Astrocyte (in vitro differentiated cells and primary cell): Measurements from ENCODE around the gene CENPX. TPM values are rescaled to one million over a fixed set of nuclear protein-coding genes. Genes with fewer than 3 reads are reported as not detected.

Experiments used
- DNase-seq: peaks from one replicate; pipeline ENCODE4 v3.0.0-alpha.2; 2010; ENCODE audit warnings: low read depth
- FAIRE-seq: peaks from 2 replicates; lab custom pipeline; 2011; peaks lifted over from hg19 to GRCh38; lab: Jason Lieb, UNC
- H2AFZ ChIP-seq: 2 replicates; pipeline ENCODE4 v1.6.0; 2012; ENCODE audit warnings: low read depth, low read length, inconsistent platforms
- H3K27ac ChIP-seq: 2 replicates; pipeline ENCODE4 v1.5.1; 2011; ENCODE audit warnings: low read depth, low read length, inconsistent platforms
- H3K27me3 ChIP-seq: 2 replicates; pipeline ENCODE4 v1.6.0; 2011; ENCODE audit warnings: low read length, inconsistent platforms; ENCODE audit not compliant: insufficient read depth
- H3K36me3 ChIP-seq: 2 replicates; pipeline ENCODE4 v1.5.1; 2011; ENCODE audit warnings: low read length, inconsistent platforms; ENCODE audit not compliant: insufficient read depth
- H3K4me1 ChIP-seq: 2 replicates; pipeline ENCODE4 v1.5.1; 2011; ENCODE audit warnings: low read length, inconsistent platforms; ENCODE audit not compliant: insufficient read depth
- H3K4me2 ChIP-seq: 2 replicates; pipeline ENCODE4 v1.6.0; 2012; ENCODE audit warnings: low read length, inconsistent platforms
- H3K4me3 ChIP-seq: 2 replicates; pipeline ENCODE4 v1.5.1; 2011; ENCODE audit warnings: low read depth, mild to moderate bottlenecking, low read length, inconsistent platforms; ENCODE audit not compliant: insufficient read depth
- H3K79me2 ChIP-seq: 2 replicates; pipeline ENCODE4 v1.6.0; 2012; ENCODE audit warnings: mild to moderate bottlenecking, low read length, inconsistent platforms; ENCODE audit not compliant: insufficient read depth
- H3K9ac ChIP-seq: 2 replicates; pipeline ENCODE4 v1.6.0; 2012; ENCODE audit warnings: mild to moderate bottlenecking, low read length, inconsistent platforms
- H3K9me3 ChIP-seq: 2 replicates; pipeline ENCODE4 v1.5.1; 2012; ENCODE audit warnings: low read depth, mild to moderate bottlenecking, low read length, inconsistent platforms; ENCODE audit not compliant: insufficient read depth
- H4K20me1 ChIP-seq: 2 replicates; pipeline ENCODE4 v1.6.0; 2012; ENCODE audit warnings: low read length, inconsistent platforms; ENCODE audit not compliant: insufficient read depth
- H3K27ac Mint-ChIP-seq: one replicate; pipeline ENCODE4 v1.8.0; 2021; ENCODE audit warnings: mild to moderate bottlenecking, mixed read lengths; ENCODE audit not compliant: unreplicated experiment
- H3K27me3 Mint-ChIP-seq: one replicate; pipeline ENCODE4 v1.8.0; 2021; ENCODE audit warnings: low read depth, mixed read lengths; ENCODE audit not compliant: unreplicated experiment
- H3K36me3 Mint-ChIP-seq: one replicate; pipeline ENCODE4 v1.8.0; 2021; ENCODE audit warnings: low read depth, mixed read lengths; ENCODE audit not compliant: unreplicated experiment
- H3K4me1 Mint-ChIP-seq: one replicate; pipeline ENCODE4 v1.8.0; 2021; ENCODE audit warnings: low read depth, mixed read lengths; ENCODE audit not compliant: unreplicated experiment
- H3K4me3 Mint-ChIP-seq: one replicate; pipeline ENCODE4 v1.8.0; 2021; ENCODE audit warnings: mild to moderate bottlenecking, moderate library complexity, mixed read lengths; ENCODE audit not compliant: unreplicated experiment
- H3K9me3 Mint-ChIP-seq: one replicate; pipeline ENCODE4 v1.8.0; 2021; ENCODE audit warnings: mild to moderate bottlenecking, mixed read lengths; ENCODE audit not compliant: unreplicated experiment
- CTCF ChIP-seq: IDR thresholded peaks from 2 replicates; pipeline ENCODE4 v1.5.1; 2011; ENCODE audit warnings: low read depth, mild to moderate bottlenecking, inconsistent platforms, low read length, moderate library complexity; ENCODE audit not compliant: insufficient read depth
- EZH2 ChIP-seq: IDR thresholded peaks from 2 replicates; pipeline ENCODE4 v1.6.1; 2012; ENCODE audit warnings: mild to moderate bottlenecking, low read length, inconsistent platforms; ENCODE audit not compliant: insufficient read depth
- total RNA-seq: library from RNA; stranded (reverse); gene quantifications from 2 replicates; pipeline ENCODE4 v1.2.1, GENCODE V29; 2021

CENPX gene
- total RNA-seq, 1 donor from 2014 or later: 26.7 TPM

GRCh38 chr17:82060001-82060380, 37.3 kb upstream of the CENPX start:
- no peaks in the 10 kb centered on the region for H3K27me3 Mint-ChIP-seq
- Histone ChIP-seq H3K9me3 (no peaks in the 10 kb centered on the region), H3K9ac (no peak overlapping the region), H3K79me2 (peaks cover 22% of the 10 kb centered on the region), H3K36me3 (peaks cover 5% of the 10 kb centered on the region), H3K4me3 (no peak overlapping the region), H4K20me1 (peaks cover 57% of the 10 kb centered on the region), H2AFZ (no peak overlapping the region), H3K27me3 (no peaks in the 10 kb centered on the region), H3K27ac (no peak overlapping the region), H3K4me2 (no peak overlapping the region), H3K4me1 (peaks cover 4% of the 10 kb centered on the region)
- no peaks in the 10 kb centered on the region for H3K4me1 Mint-ChIP-seq
- H3K27ac Mint-ChIP-seq: no peak overlapping the region
- no peak for DNase-seq
- H3K9me3 Mint-ChIP-seq: no peaks in the 10 kb centered on the region
- TF ChIP-seq CTCF (no peak), EZH2 (no peak)
- H3K36me3 Mint-ChIP-seq: peaks cover 3% of the 10 kb centered on the region
- H3K4me3 Mint-ChIP-seq: no peak overlapping the region
- no peak for FAIRE-seq

GRCh38 chr17:82059272-82060000, 36.8 kb upstream of the CENPX start:
- H3K27ac ChIP-seq: no peak overlapping the region
- no peak overlapping the region for H3K27ac Mint-ChIP-seq
- peaks cover 57% of the 10 kb centered on the region for H4K20me1 ChIP-seq
- no peak overlapping the region for H3K9ac ChIP-seq
- no peaks in the 10 kb centered on the region for H3K9me3 ChIP-seq
- H3K4me2 ChIP-seq: no peak overlapping the region
- H3K4me1 ChIP-seq: no peaks in the 10 kb centered on the region
- H3K27me3 ChIP-seq: no peaks in the 10 kb centered on the region
- H3K4me1 Mint-ChIP-seq: no peaks in the 10 kb centered on the region
- H3K36me3 Mint-ChIP-seq: peaks cover 3% of the 10 kb centered on the region
- H3K27me3 Mint-ChIP-seq: no peaks in the 10 kb centered on the region
- FAIRE-seq (no peak), DNase-seq (no peak)
- peaks cover 19% of the 10 kb centered on the region for H3K79me2 ChIP-seq
- H2AFZ ChIP-seq: no peak overlapping the region
- no peak overlapping the region for H3K4me3 ChIP-seq
- no peak overlapping the region for H3K4me3 Mint-ChIP-seq
- H3K36me3 ChIP-seq: peaks cover 5% of the 10 kb centered on the region
- TF ChIP-seq EZH2 (no peak), CTCF (no peak)
- no peaks in the 10 kb centered on the region for H3K9me3 Mint-ChIP-seq

GRCh38 chr17:82058855-82059249, 36.2 kb upstream of the CENPX start:
- Histone ChIP-seq H4K20me1 (peaks cover 52% of the 10 kb centered on the region), H3K79me2 (peaks cover 19% of the 10 kb centered on the region), H3K4me1 (no peaks in the 10 kb centered on the region), H3K27me3 (no peaks in the 10 kb centered on the region), H3K4me2 (no peak overlapping the region), H3K4me3 (no peak overlapping the region), H3K9ac (no peak overlapping the region), H2AFZ (no peak overlapping the region), H3K36me3 (peaks cover 5% of the 10 kb centered on the region), H3K9me3 (no peaks in the 10 kb centered on the region), H3K27ac (no peak overlapping the region)
- no peak for TF ChIP-seq CTCF
- no peak for TF ChIP-seq EZH2
- Mint-ChIP-seq H3K9me3 (no peaks in the 10 kb centered on the region), H3K4me3 (no peak overlapping the region), H3K36me3 (peaks cover 3% of the 10 kb centered on the region), H3K27ac (no peak overlapping the region), H3K27me3 (no peaks in the 10 kb centered on the region), H3K4me1 (no peaks in the 10 kb centered on the region)
- FAIRE-seq: no peak
- no peak for DNase-seq
